Mesendoderm (in vitro differentiated cells): Measurements from ENCODE around the gene CASTOR2.

Experiments used
- DNase-seq: peaks from one replicate; pipeline ENCODE4 v3.0.0; 2013
- H2AK5ac ChIP-seq: 2 replicates; pipeline ENCODE4 v1.6.1; 2013; ENCODE audit warnings: low read length, inconsistent platforms
- H2BK120ac ChIP-seq: 2 replicates; pipeline ENCODE4 v1.6.1; 2013; ENCODE audit warnings: low read depth, mild to moderate bottlenecking, low read length, moderate library complexity, mixed read lengths
- H2BK15ac ChIP-seq: replicated peaks from 2 replicates; pipeline ENCODE4 v1.6.1; 2013; ENCODE audit warnings: low read depth, mild to moderate bottlenecking, moderate library complexity
- H2BK5ac ChIP-seq: 2 replicates; pipeline ENCODE4 v1.6.1; 2013; ENCODE audit warnings: low read length, inconsistent platforms
- H3K18ac ChIP-seq: 2 replicates; pipeline ENCODE4 v1.6.1; 2013; ENCODE audit warnings: mild to moderate bottlenecking, low read length, mixed read lengths
- H3K23ac ChIP-seq: one replicate; pipeline ENCODE4 v1.6.1; 2013; ENCODE audit warnings: low read length
- H3K27ac ChIP-seq: 2 replicates; pipeline ENCODE4 v1.5.1; 2013; ENCODE audit warnings: low read depth, mild to moderate bottlenecking, inconsistent platforms, low read length, moderate library complexity
- H3K27me3 ChIP-seq: 2 replicates; pipeline ENCODE4 v1.6.1; 2013; ENCODE audit warnings: low read length, control low read depth, mild to moderate bottlenecking, inconsistent platforms; ENCODE audit not compliant: insufficient read depth, poor library complexity
- H3K36me3 ChIP-seq: 2 replicates; pipeline ENCODE4 v1.6.1; 2013; ENCODE audit warnings: low read length, inconsistent platforms; ENCODE audit not compliant: control insufficient read depth, insufficient read depth
- H3K4ac ChIP-seq: one replicate; pipeline ENCODE4 v1.6.1; 2013; ENCODE audit warnings: low read depth, mild to moderate bottlenecking, low read length, moderate library complexity
- H3K4me1 ChIP-seq: 2 replicates; pipeline ENCODE4 v1.6.1; 2013; ENCODE audit warnings: low read depth, low read length, inconsistent platforms; ENCODE audit not compliant: control insufficient read depth
- H3K4me2 ChIP-seq: 2 replicates; pipeline ENCODE4 v1.6.1; 2013; ENCODE audit warnings: low read length
- H3K4me3 ChIP-seq: 2 replicates; pipeline ENCODE4 v1.5.1; 2013; ENCODE audit warnings: mild to moderate bottlenecking, low read length
- H3K56ac ChIP-seq: one replicate; pipeline ENCODE4 v1.6.1; 2013; ENCODE audit warnings: low read length
- H3K79me1 ChIP-seq: 2 replicates; pipeline ENCODE4 v1.6.1; 2013; ENCODE audit warnings: low read length, inconsistent platforms
- H3K79me2 ChIP-seq: 2 replicates; pipeline ENCODE4 v1.6.1; 2013; ENCODE audit warnings: mild to moderate bottlenecking, low read length; ENCODE audit not compliant: control insufficient read depth, insufficient read depth
- H3K9ac ChIP-seq: 2 replicates; pipeline ENCODE4 v1.6.1; 2013; ENCODE audit warnings: low read length, inconsistent platforms
- H4K5ac ChIP-seq: one replicate; pipeline ENCODE4 v1.6.1; 2013; ENCODE audit warnings: low read length
- H4K8ac ChIP-seq: one replicate; pipeline ENCODE4 v1.6.1; 2013; ENCODE audit warnings: low read depth, mild to moderate bottlenecking, control low read depth, low read length, moderate library complexity
- WGBS: extraction: QIAGEN DNeasy Blood & Tissue Kit; methylation state at CpG from one replicate; pipeline ENCODE4 v1.1.7; 2013; ENCODE audit warnings: low lambda C conversion rate, missing lambda C conversion rate; ENCODE audit not compliant: insufficient coverage; ENCODE audit errors: extremely low coverage; 5-methylcytosine and 5-hydroxymethylcytosine counted together

Gene CASTOR2

DNA sequence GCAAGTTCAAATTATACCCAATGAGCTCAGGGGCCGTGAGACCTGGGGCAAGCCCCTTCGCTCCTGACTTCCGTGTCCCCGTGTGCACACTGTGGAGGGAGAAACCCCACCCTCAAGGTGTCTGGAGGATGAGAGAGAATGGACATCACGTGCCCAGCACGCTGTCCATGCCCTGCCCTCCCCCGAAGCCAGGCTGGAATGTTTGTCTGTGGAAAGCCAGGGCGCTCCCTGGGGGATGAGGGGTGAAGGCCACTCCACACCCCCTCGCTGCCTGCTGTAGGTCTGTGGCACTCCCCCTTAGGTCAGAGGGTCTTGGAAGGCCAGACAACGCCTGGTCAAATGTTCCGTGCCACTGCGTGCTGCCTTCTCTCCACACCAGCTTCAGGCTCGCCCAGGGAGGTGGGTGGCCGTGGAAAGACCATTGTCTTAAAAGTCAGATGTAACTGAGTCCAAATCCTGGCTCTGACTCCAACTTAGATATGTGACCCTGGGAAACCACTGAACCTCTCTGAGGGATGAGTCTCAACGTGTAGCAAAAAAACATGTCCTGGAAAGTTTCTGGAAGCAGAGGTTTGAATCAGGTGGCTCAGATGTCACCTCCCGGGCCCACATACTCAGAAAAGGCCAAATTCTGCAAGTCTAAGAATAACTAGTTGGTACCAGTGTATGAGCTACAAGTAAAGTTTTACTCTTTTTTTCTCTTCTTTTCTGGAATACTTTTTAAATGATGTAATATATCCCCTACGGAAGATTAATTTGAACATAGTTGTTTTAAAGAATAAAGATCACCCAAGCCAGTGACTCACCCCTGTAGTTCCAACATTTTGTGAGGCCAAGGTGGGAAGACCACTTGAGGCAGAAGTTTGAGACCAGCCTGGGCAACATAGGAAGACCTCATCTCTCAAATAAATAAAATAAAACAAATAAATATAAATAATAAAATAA lies 84.2 kb downstream of the CASTOR2 start:
- no peak overlapping the region for H3K23ac ChIP-seq
- H3K79me1 ChIP-seq: peaks cover 3% of the 10 kb centered on the region
- no peak overlapping the region for H3K9ac ChIP-seq
- peaks cover 8% of the 10 kb centered on the region for H3K36me3 ChIP-seq
- no peak overlapping the region for H3K4me3 ChIP-seq
- no peak for DNase-seq
- no peak overlapping the region for H3K27ac ChIP-seq
- H2BK5ac ChIP-seq: no peak overlapping the region
- H3K4ac ChIP-seq: no peak overlapping the region
- H4K5ac ChIP-seq: no peak overlapping the region
- no peaks in the 10 kb centered on the region for H3K79me2 ChIP-seq
- H2AK5ac ChIP-seq: no peak overlapping the region
- H3K27me3 ChIP-seq: no peaks in the 10 kb centered on the region
- no peak overlapping the region for H4K8ac ChIP-seq
- H3K18ac ChIP-seq: no peak overlapping the region
- no peak overlapping the region for H3K56ac ChIP-seq
- H2BK15ac ChIP-seq: no peak overlapping the region
- no CpG with 5 or more reads among the region's 17 CpGs for WGBS
- H2BK120ac ChIP-seq: no peak overlapping the region
- H3K4me2 ChIP-seq: no peak overlapping the region
- H3K4me1 ChIP-seq: no peaks in the 10 kb centered on the region

DNA sequence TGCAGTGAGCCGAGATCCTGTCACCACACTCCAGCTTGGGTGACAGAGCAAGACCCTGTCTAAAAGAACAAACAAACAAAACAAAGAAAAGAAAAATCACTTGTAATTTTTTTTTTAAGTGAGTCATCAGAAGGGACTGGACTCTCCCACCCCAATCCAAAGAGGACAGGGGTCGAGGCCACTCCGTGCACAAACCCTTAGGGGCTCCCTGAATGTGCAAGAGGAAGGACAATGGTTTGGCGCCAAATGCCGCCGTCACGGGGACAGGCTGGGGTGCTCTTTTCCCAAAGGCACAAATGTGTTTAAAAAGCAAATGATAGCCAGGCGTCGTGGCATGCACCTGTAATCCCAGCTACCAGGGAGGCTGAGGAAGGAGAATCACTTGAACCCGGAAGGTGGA lies 85.3 kb downstream of the CASTOR2 start:
- no peak overlapping the region for H3K18ac ChIP-seq
- no peak overlapping the region for H2BK120ac ChIP-seq
- H3K56ac ChIP-seq: no peak overlapping the region
- H3K79me2 ChIP-seq: no peaks in the 10 kb centered on the region
- peaks cover 3% of the 10 kb centered on the region for H3K79me1 ChIP-seq
- H3K4me1 ChIP-seq: no peaks in the 10 kb centered on the region
- no peak overlapping the region for H2BK15ac ChIP-seq
- H3K4me3 ChIP-seq: no peak overlapping the region
- no peak for DNase-seq
- no peaks in the 10 kb centered on the region for H3K27me3 ChIP-seq
- no peak overlapping the region for H3K9ac ChIP-seq
- H2BK5ac ChIP-seq: no peak overlapping the region
- peaks cover 11% of the 10 kb centered on the region for H3K36me3 ChIP-seq
- H4K5ac ChIP-seq: no peak overlapping the region
- no peak overlapping the region for H3K23ac ChIP-seq
- H3K4me2 ChIP-seq: no peak overlapping the region
- WGBS: no CpG with 5 or more reads among the region's 10 CpGs
- no peak overlapping the region for H3K4ac ChIP-seq
- no peak overlapping the region for H2AK5ac ChIP-seq
- no peak overlapping the region for H3K27ac ChIP-seq
- H4K8ac ChIP-seq: no peak overlapping the region

DNA sequence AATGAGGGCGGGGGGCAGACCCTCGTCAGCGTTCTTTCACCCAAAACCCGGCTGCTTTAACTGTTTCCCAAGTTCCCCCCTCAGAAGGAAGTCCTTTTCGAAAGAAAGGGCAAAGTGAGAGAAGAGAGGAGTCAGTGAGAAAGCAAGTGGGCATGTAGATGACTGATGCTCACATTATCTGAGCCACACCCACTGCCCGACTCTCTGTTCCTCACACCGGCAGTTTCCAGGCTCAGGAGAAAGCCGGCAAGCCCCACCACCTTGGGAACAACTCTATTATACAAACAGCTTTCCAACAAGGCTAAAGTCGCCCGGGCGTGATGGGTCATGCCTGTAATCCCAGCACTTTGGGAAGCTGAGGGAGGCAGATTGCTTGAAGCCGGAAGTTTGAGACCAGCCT lies 86.0 kb downstream of the CASTOR2 start:
- H3K27me3 ChIP-seq: no peaks in the 10 kb centered on the region
- no peak overlapping the region for H3K4ac ChIP-seq
- peaks cover 3% of the 10 kb centered on the region for H3K79me1 ChIP-seq
- H3K36me3 ChIP-seq: peaks cover 13% of the 10 kb centered on the region
- no peaks in the 10 kb centered on the region for H3K79me2 ChIP-seq
- H3K4me2 ChIP-seq: no peak overlapping the region
- no peak overlapping the region for H2BK15ac ChIP-seq
- no peak overlapping the region for H2BK120ac ChIP-seq
- H3K9ac ChIP-seq: no peak overlapping the region
- H4K5ac ChIP-seq: no peak overlapping the region
- no peak overlapping the region for H4K8ac ChIP-seq
- H2AK5ac ChIP-seq: no peak overlapping the region
- H3K23ac ChIP-seq: no peak overlapping the region
- H2BK5ac ChIP-seq: no peak overlapping the region
- no peak overlapping the region for H3K18ac ChIP-seq
- no peaks in the 10 kb centered on the region for H3K4me1 ChIP-seq
- WGBS: no CpG with 5 or more reads among the region's 12 CpGs
- H3K56ac ChIP-seq: no peak overlapping the region
- no peak overlapping the region for H3K27ac ChIP-seq
- no peak for DNase-seq
- no peak overlapping the region for H3K4me3 ChIP-seq

DNA sequence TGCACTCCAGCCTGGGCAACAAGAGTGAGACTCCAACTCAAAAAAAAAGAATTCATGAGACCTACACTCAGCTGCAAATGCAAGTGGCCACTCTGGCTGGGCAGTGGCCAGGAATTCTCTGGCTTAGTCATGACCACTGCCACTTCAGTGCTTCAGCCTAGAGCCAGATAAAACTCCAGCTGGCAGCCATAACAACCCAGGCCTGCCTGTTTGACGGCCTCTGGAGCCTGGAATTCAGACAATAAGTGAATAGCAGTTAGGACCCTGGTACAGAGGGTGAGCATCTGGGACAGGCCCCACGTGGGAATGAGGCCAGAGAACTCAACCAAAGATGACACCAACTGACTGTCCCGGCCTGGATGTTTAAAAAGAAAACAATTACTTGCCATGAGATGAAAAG lies 90.2 kb downstream of the CASTOR2 start:
- Histone ChIP-seq H3K36me3 (peaks cover 15% of the 10 kb centered on the region), H4K8ac (no peak overlapping the region), H3K9ac (no peak overlapping the region), H3K4me2 (no peak overlapping the region), H3K4me1 (no peaks in the 10 kb centered on the region), H3K23ac (no peak overlapping the region), H2AK5ac (no peak overlapping the region), H3K27ac (no peak overlapping the region), H3K4ac (no peak overlapping the region), H2BK15ac (no peak overlapping the region), H3K56ac (no peak overlapping the region), H4K5ac (no peak overlapping the region), H3K27me3 (no peaks in the 10 kb centered on the region), H2BK120ac (no peak overlapping the region), H3K79me2 (no peaks in the 10 kb centered on the region), H3K18ac (no peak overlapping the region), H3K79me1 (no peaks in the 10 kb centered on the region), H2BK5ac (no peak overlapping the region), H3K4me3 (no peak overlapping the region)
- WGBS: no CpG with 5 or more reads among the region's 3 CpGs
- no peak for DNase-seq

DNA sequence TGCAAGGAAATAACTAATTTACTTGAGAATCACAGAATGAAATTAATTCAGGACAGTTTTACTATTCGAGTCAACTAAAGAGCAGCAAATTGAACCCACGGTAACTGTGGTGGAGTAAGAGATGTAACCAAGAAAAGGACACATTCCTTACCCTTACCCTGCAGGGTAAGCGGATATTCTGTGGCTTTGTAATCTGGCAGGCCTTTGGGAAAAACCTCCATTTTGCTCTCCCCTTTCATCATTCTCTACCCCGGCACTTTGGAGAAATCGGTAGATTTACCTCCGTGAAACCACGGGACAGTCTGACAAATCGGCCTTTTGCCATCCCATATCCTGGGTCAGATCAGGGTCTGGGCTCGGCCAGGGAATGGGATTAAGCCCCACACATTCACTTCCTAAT lies 90.7 kb downstream of the CASTOR2 start:
- Histone ChIP-seq H3K4me1 (no peaks in the 10 kb centered on the region), H2BK5ac (no peak overlapping the region), H3K27ac (no peak overlapping the region), H3K4me2 (no peak overlapping the region), H3K9ac (no peak overlapping the region), H4K8ac (no peak overlapping the region), H3K79me1 (no peaks in the 10 kb centered on the region), H3K23ac (no peak overlapping the region), H3K18ac (no peak overlapping the region), H2BK120ac (no peak overlapping the region), H2AK5ac (no peak overlapping the region), H3K27me3 (no peaks in the 10 kb centered on the region), H3K79me2 (no peaks in the 10 kb centered on the region), H2BK15ac (no peak overlapping the region), H4K5ac (no peak overlapping the region), H3K4ac (no peak overlapping the region), H3K36me3 (peaks cover 15% of the 10 kb centered on the region), H3K4me3 (no peak overlapping the region), H3K56ac (no peak overlapping the region)
- no CpG with 5 or more reads among the region's 9 CpGs for WGBS
- no peak for DNase-seq
